ENCODE data around the gene ZNF331.
"Not testable (repeated sequence)": the region's sequence is repeated elsewhere in the genome, so short reads cannot be mapped to it uniquely, and the experiment has no call there.

ZNF331 gene

GRCh38 chr19:53537521-53538377 is at the start of gene ZNF331:
Gene ZNF331, plus strand, starts transcription at chr19:53538145. Its CDS starts 31,232 bp downstream, at chr19:53569377.
- no peaks in the 10 kb centered on the region for H3K4me1 ChIP-seq (ENCODE audit: control insufficient read depth, insufficient read depth, low read length, unreplicated experiment)
- H3K27ac ChIP-seq (ENCODE audit: low read depth, low read length) = peak within 1 kb of the TSS; percentile 62
- H3K4me3 ChIP-seq (ENCODE audit: low read depth, low read length) = peak within 1 kb of the TSS; percentile 81
- H3K27me3 ChIP-seq (ENCODE audit: insufficient read depth, low read length) = no peaks in the 10 kb centered on the region
- H3K36me3 ChIP-seq (ENCODE audit: insufficient read depth, low read length) = no peaks in the 10 kb centered on the region
- H2AFZ ChIP-seq (ENCODE audit: low read length, unreplicated experiment) = peak within 1 kb of the TSS; percentile 48
- peaks cover 5% of the 10 kb centered on the region for H3K79me2 ChIP-seq (ENCODE audit: control insufficient read depth, insufficient read depth, low read length, unreplicated experiment)

DNA sequence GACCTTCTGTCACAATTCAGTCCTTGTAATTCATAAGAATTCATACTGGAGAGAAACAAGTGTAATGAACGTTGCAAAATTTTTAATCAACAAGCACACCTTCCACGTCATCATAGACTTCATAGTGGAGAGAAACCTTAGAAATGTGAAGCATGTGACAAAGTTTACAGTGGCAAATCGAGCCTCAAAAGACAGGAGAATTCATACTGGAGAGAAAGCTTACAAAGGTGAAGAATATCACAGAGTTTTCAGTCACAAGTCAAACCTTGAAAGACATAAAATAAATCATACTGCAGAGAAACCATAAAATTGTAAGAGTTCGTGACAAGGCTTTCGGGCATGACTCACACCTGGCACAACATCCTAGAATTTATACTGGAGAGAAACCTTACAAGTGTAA is 45.8 kb upstream of the ZNF331 start:
- no peaks in the 10 kb centered on the region for H3K27me3 ChIP-seq (ENCODE audit: insufficient read depth, low read length)
- H2AFZ ChIP-seq (ENCODE audit: low read length, unreplicated experiment) = no peak overlapping the region
- no peak overlapping the region for H3K27ac ChIP-seq (ENCODE audit: low read depth, low read length)
- peaks cover 24% of the 10 kb centered on the region for H3K36me3 ChIP-seq (ENCODE audit: insufficient read depth, low read length)
- H3K4me3 ChIP-seq (ENCODE audit: low read depth, low read length) = no peak overlapping the region
- H3K4me1 ChIP-seq (ENCODE audit: control insufficient read depth, insufficient read depth, low read length, unreplicated experiment) = no peaks in the 10 kb centered on the region
- no peaks in the 10 kb centered on the region for H3K79me2 ChIP-seq (ENCODE audit: control insufficient read depth, insufficient read depth, low read length, unreplicated experiment)

- H3K27me3 ChIP-seq (ENCODE audit: insufficient read depth, low read length); H3K36me3 ChIP-seq (ENCODE audit: insufficient read depth, low read length); H3K27ac ChIP-seq (ENCODE audit: low read depth, low read length); H3K79me2 ChIP-seq (ENCODE audit: control insufficient read depth, insufficient read depth, low read length, unreplicated experiment); H3K4me3 ChIP-seq (ENCODE audit: low read depth, low read length); H2AFZ ChIP-seq (ENCODE audit: low read length, unreplicated experiment); H3K4me1 ChIP-seq (ENCODE audit: control insufficient read depth, insufficient read depth, low read length, unreplicated experiment): not testable (repeated sequence)
Measured at GRCh38 chr19:53497311-53498023, 40.5 kb upstream of the ZNF331 start.

DNA sequence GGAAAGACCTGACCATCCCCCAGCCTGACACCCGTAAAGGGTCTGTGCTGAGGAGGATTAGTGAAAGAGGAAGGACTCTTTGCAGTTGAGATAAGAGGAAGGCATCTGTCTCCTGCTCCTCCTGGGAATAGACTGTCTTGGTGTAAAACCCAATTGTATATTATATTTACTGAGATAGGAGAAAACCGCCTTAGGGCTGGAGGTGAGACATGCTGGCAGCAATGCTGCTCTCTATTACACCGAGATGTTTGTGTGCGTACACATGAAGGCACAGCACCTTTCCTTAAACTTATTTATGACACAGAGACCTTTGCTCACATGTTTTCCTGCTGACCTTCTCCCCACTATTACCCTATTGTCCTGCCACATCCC is 39.9 kb upstream of the ZNF331 start:
- H2AFZ ChIP-seq (ENCODE audit: low read length, unreplicated experiment); H3K4me1 ChIP-seq (ENCODE audit: control insufficient read depth, insufficient read depth, low read length, unreplicated experiment); H3K36me3 ChIP-seq (ENCODE audit: insufficient read depth, low read length); H3K27ac ChIP-seq (ENCODE audit: low read depth, low read length); H3K27me3 ChIP-seq (ENCODE audit: insufficient read depth, low read length); H3K4me3 ChIP-seq (ENCODE audit: low read depth, low read length); H3K79me2 ChIP-seq (ENCODE audit: control insufficient read depth, insufficient read depth, low read length, unreplicated experiment): not testable (repeated sequence)

- not testable (repeated sequence) for H3K36me3 ChIP-seq (ENCODE audit: insufficient read depth, low read length); H3K4me3 ChIP-seq (ENCODE audit: low read depth, low read length); H3K79me2 ChIP-seq (ENCODE audit: control insufficient read depth, insufficient read depth, low read length, unreplicated experiment); H3K27ac ChIP-seq (ENCODE audit: low read depth, low read length); H3K4me1 ChIP-seq (ENCODE audit: control insufficient read depth, insufficient read depth, low read length, unreplicated experiment); H2AFZ ChIP-seq (ENCODE audit: low read length, unreplicated experiment)
- H3K27me3 ChIP-seq (ENCODE audit: insufficient read depth, low read length) = peaks cover 10% of the 10 kb centered on the region
Measured at GRCh38 chr19:53503151-53503550, 34.8 kb upstream of the ZNF331 start.

DNA sequence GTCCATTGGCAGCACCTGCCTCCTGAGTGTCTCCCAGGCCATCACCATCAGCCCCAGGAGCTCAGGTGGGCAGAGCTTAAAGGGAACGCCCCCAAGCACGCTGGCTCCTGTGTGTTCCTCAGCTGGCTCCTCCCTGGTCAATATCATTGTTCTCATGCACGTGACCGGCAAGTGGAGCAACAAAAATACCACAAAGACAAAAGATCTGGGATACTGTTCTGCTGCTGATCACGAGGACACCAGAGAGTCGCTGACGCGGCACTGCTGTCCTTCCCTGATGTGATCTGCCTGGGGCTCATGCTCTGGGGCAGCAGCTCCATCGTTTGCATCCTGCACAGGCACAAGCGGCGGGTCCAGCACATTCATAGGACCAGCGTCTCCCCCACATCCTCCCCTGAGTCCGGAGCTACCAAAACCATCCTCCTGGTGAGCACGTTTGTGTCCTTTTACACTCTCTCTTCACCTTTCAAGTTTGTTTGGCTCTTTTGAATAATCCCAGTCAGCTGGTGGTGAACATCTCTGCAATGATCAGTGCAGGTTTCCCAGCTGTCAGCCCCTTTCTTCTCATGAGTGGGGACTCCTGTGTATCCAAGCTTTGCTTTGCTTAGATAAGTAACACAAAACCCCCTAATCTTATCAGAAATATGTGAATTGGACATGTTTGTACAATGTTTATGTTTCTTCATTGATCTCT is 34.1 kb upstream of the ZNF331 start:
- peaks cover 14% of the 10 kb centered on the region for H3K27me3 ChIP-seq (ENCODE audit: insufficient read depth, low read length)
- H3K79me2 ChIP-seq (ENCODE audit: control insufficient read depth, insufficient read depth, low read length, unreplicated experiment); H3K4me1 ChIP-seq (ENCODE audit: control insufficient read depth, insufficient read depth, low read length, unreplicated experiment); H3K27ac ChIP-seq (ENCODE audit: low read depth, low read length); H3K4me3 ChIP-seq (ENCODE audit: low read depth, low read length); H3K36me3 ChIP-seq (ENCODE audit: insufficient read depth, low read length); H2AFZ ChIP-seq (ENCODE audit: low read length, unreplicated experiment): not testable (repeated sequence)

DNA sequence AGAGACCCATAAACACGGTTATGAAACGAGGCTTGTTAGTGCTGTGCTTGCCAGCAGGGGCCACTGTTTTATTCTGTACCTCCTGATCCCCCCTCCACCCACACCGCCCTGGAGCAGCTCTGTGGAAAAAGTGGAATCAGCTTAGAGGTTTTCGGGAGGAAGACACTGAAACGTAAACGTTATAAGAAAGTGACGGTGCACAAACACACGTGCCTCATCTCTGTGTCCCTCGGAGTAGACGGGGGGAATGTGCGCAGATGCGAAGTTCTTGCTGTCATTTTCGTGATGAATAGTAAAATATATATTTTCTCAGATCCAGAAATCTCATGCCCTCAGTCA is 33.6 kb upstream of the ZNF331 start:
- not testable (repeated sequence) for H3K36me3 ChIP-seq (ENCODE audit: insufficient read depth, low read length); H3K79me2 ChIP-seq (ENCODE audit: control insufficient read depth, insufficient read depth, low read length, unreplicated experiment); H3K27ac ChIP-seq (ENCODE audit: low read depth, low read length); H3K4me1 ChIP-seq (ENCODE audit: control insufficient read depth, insufficient read depth, low read length, unreplicated experiment)
- H2AFZ ChIP-seq (ENCODE audit: low read length, unreplicated experiment) = peak overlapping the region; percentile 40
- peak overlapping the region; percentile 68 for H3K4me3 ChIP-seq (ENCODE audit: low read depth, low read length)
- H3K27me3 ChIP-seq (ENCODE audit: insufficient read depth, low read length) = peaks cover 19% of the 10 kb centered on the region

DNA sequence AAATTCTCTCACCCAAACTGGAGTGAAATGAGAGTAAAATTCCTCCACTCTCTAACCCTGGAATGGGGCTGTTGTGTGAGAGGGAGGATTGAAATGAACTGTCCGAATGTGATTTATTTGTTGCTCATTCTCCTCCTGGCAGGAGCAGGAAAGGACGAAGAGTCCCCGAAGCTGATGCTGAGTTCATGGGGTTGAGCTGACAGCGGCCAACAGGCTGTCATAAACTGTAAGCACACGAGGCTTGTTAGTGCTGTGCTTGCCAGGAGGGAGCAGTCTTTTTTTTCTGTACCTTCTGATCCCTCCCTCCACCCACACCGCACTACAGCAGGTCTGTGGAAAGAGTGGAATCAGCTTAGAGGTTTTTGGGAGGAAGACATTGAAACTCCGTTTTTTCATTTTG is 33.1 kb upstream of the ZNF331 start:
- no peaks in the 10 kb centered on the region for H3K36me3 ChIP-seq (ENCODE audit: insufficient read depth, low read length)
- peak overlapping the region; percentile 68 for H3K4me3 ChIP-seq (ENCODE audit: low read depth, low read length)
- no peaks in the 10 kb centered on the region for H3K79me2 ChIP-seq (ENCODE audit: control insufficient read depth, insufficient read depth, low read length, unreplicated experiment)
- H3K4me1 ChIP-seq (ENCODE audit: control insufficient read depth, insufficient read depth, low read length, unreplicated experiment) = no peaks in the 10 kb centered on the region
- H3K27me3 ChIP-seq (ENCODE audit: insufficient read depth, low read length) = peaks cover 20% of the 10 kb centered on the region
- H3K27ac ChIP-seq (ENCODE audit: low read depth, low read length) = no peak overlapping the region
- peak overlapping the region; percentile 40 for H2AFZ ChIP-seq (ENCODE audit: low read length, unreplicated experiment)

DNA sequence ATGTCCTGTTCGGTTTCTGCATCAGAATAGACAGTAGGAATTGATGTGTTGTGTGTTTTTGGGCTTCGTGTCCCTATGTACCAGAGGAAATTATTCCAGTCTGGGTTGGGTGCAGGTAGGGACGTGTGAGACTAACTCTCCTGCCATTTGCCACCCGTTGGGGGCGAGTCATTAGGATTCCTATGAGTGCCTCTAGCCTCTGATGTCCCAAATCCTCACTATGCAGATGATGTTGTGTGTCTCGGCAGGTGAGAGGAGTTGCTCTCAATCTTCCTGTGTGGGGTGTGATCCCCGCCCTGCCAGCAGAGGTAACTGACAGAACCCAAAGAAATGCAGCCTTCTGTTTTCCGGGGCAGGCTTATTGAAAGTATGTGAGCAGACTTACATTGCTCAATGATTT is 31.2 kb upstream of the ZNF331 start:
- no peaks in the 10 kb centered on the region for H3K36me3 ChIP-seq (ENCODE audit: insufficient read depth, low read length)
- no peaks in the 10 kb centered on the region for H3K79me2 ChIP-seq (ENCODE audit: control insufficient read depth, insufficient read depth, low read length, unreplicated experiment)
- peaks cover 20% of the 10 kb centered on the region for H3K27me3 ChIP-seq (ENCODE audit: insufficient read depth, low read length)
- H3K4me3 ChIP-seq (ENCODE audit: low read depth, low read length) = no peak overlapping the region
- no peak overlapping the region for H3K27ac ChIP-seq (ENCODE audit: low read depth, low read length)
- no peak overlapping the region for H2AFZ ChIP-seq (ENCODE audit: low read length, unreplicated experiment)
- H3K4me1 ChIP-seq (ENCODE audit: control insufficient read depth, insufficient read depth, low read length, unreplicated experiment) = no peaks in the 10 kb centered on the region

- H3K27me3 ChIP-seq (ENCODE audit: insufficient read depth, low read length) = peaks cover 20% of the 10 kb centered on the region
- H3K36me3 ChIP-seq (ENCODE audit: insufficient read depth, low read length) = no peaks in the 10 kb centered on the region
- H3K79me2 ChIP-seq (ENCODE audit: control insufficient read depth, insufficient read depth, low read length, unreplicated experiment) = no peaks in the 10 kb centered on the region
- no peak overlapping the region for H3K4me3 ChIP-seq (ENCODE audit: low read depth, low read length)
- H3K4me1 ChIP-seq (ENCODE audit: control insufficient read depth, insufficient read depth, low read length, unreplicated experiment) = no peaks in the 10 kb centered on the region
- no peak overlapping the region for H2AFZ ChIP-seq (ENCODE audit: low read length, unreplicated experiment)
- no peak overlapping the region for H3K27ac ChIP-seq (ENCODE audit: low read depth, low read length)
Measured at GRCh38 chr19:53507523-53508442, 30.2 kb upstream of the ZNF331 start.

Measured in ACC112 (cell line).